Neural cell (in vitro differentiated cells): ENCODE data around the gene GAREM1. TPM values are rescaled to one million over a fixed set of nuclear protein-coding genes. Genes with fewer than 3 reads are reported as not detected.

Source experiments
- H2AFZ ChIP-seq: fragments of 200-600, 300-800 bp; sonication (generic), shearing (Covaris generic); 2 replicates; pipeline ENCODE4 v1.6.0; 2014; ENCODE audit warnings: low read depth, mild to moderate bottlenecking, antibody characterized with exemption, low read length, moderate library complexity
- H3F3A ChIP-seq: fragments of 200-600 bp; shearing (Covaris generic); 2 replicates; pipeline ENCODE4 v1.6.1; 2016; ENCODE audit warnings: mild to moderate bottlenecking, moderate library complexity, mixed read lengths, antibody characterized with exemption, low read length; ENCODE audit not compliant: insufficient read depth, poor library complexity, severe bottlenecking
- H3K27ac ChIP-seq: fragments of 200-600, 300-800 bp; sonication (generic), shearing (Covaris generic); 2 replicates; pipeline ENCODE4 v1.5.1; 2014; ENCODE audit warnings: mild to moderate bottlenecking, low read length, moderate library complexity
- H3K27me3 ChIP-seq: fragments of 300-800, 200-600 bp; sonication (generic), shearing (Covaris generic); 2 replicates; pipeline ENCODE4 v1.6.0; 2014; ENCODE audit warnings: mild to moderate bottlenecking, low read depth, low read length, moderate library complexity; ENCODE audit not compliant: insufficient read depth
- H3K36me3 ChIP-seq: fragments of 300-800, 200-600 bp; sonication (generic), shearing (Covaris generic); 2 replicates; pipeline ENCODE4 v1.5.1; 2014; ENCODE audit warnings: mild to moderate bottlenecking, antibody characterized with exemption, low read length, moderate library complexity; ENCODE audit not compliant: insufficient read depth
- H3K4me2 ChIP-seq: fragments of 300-800, 200-600 bp; sonication (generic), shearing (Covaris generic); 2 replicates; pipeline ENCODE4 v1.6.0; 2014; ENCODE audit warnings: mild to moderate bottlenecking, low read length
- H3K4me3 ChIP-seq: fragments of 300-800, 200-600 bp; sonication (generic), shearing (Covaris generic); 2 replicates; pipeline ENCODE4 v1.5.1; 2014; ENCODE audit warnings: mild to moderate bottlenecking, low read length, moderate library complexity
- H3K79me2 ChIP-seq: fragments of 200-600 bp; shearing (Covaris generic); replicated peaks from 2 replicates; pipeline ENCODE4 v1.6.0; 2014; ENCODE audit warnings: mild to moderate bottlenecking, low read length, moderate library complexity; ENCODE audit not compliant: insufficient read depth
- H3K9ac ChIP-seq: fragments of 300-800, 200-600 bp; sonication (generic), shearing (Covaris generic); 2 replicates; pipeline ENCODE4 v1.6.1; 2016; ENCODE audit warnings: mild to moderate bottlenecking, low read length, mixed read lengths
- H3K9me2 ChIP-seq: fragments of 200-600 bp; shearing (Covaris generic); 2 replicates; pipeline ENCODE4 v1.6.1; 2016; ENCODE audit warnings: mild to moderate bottlenecking, low read length, mixed read lengths; ENCODE audit not compliant: insufficient read depth
- H3K9me3 ChIP-seq: fragments of 200-600, 300-800 bp; sonication (generic), shearing (Covaris generic); 2 replicates; pipeline ENCODE4 v1.6.1; 2016; ENCODE audit warnings: mild to moderate bottlenecking, mixed run types, low read length, moderate library complexity, mixed read lengths
- H4K20me1 ChIP-seq: fragments of 200-600 bp; shearing (Covaris generic); 2 replicates; pipeline ENCODE4 v1.6.1; 2016; ENCODE audit warnings: mild to moderate bottlenecking, mixed run types; ENCODE audit not compliant: insufficient read depth
- CTCF ChIP-seq: fragments of 450-650 bp; IDR thresholded peaks from 2 replicates; pipeline ENCODE4 v1.5.1; 2014; ENCODE audit warnings: antibody characterized with exemption, mild to moderate bottlenecking, moderate library complexity; ENCODE audit not compliant: poor library complexity, severe bottlenecking
- EP300 ChIP-seq: fragments of 450-650 bp; conservative IDR thresholded peaks from 2 replicates; pipeline ENCODE4 v1.6.1; 2014; ENCODE audit warnings: antibody characterized with exemption, mild to moderate bottlenecking, moderate library complexity; ENCODE audit not compliant: poor library complexity, severe bottlenecking
- EZH2 ChIP-seq: fragments of 200-600, 300-800 bp; shearing (Covaris generic), sonication (generic); IDR thresholded peaks from 2 replicates; pipeline ENCODE4 v1.6.1; 2014; ENCODE audit warnings: antibody characterized with exemption, low read length, borderline replicate concordance, mild to moderate bottlenecking; ENCODE audit not compliant: insufficient read depth, poor library complexity, severe bottlenecking
- MXI1 ChIP-seq: fragments of 450-650 bp; conservative IDR thresholded peaks from 2 replicates; pipeline ENCODE4 v1.6.1; 2014; ENCODE audit warnings: antibody characterized with exemption, mild to moderate bottlenecking; ENCODE audit not compliant: poor library complexity, severe bottlenecking
- POLR2AphosphoS5 ChIP-seq: IDR thresholded peaks from 2 replicates; pipeline ENCODE4 v1.6.1; 2012
- RAD21 ChIP-seq: fragments of 450-650 bp; conservative IDR thresholded peaks from 2 replicates; pipeline ENCODE4 v1.6.1; 2014; ENCODE audit warnings: antibody characterized with exemption, mild to moderate bottlenecking, moderate library complexity
- SMC3 ChIP-seq: fragments of 450-650 bp; conservative IDR thresholded peaks from 2 replicates; pipeline ENCODE4 v1.6.1; 2014; ENCODE audit warnings: antibody characterized with exemption, mild to moderate bottlenecking, moderate library complexity; ENCODE audit not compliant: poor library complexity
- TAF1 ChIP-seq: IDR thresholded peaks from 2 replicates; pipeline ENCODE4 v1.6.1; 2012; ENCODE audit warnings: low read depth
- polyA plus RNA-seq: library from polyadenylated mRNA; depleted of rRNA; stranded (reverse); fragments of >200 nt; gene quantifications from 2 replicates; pipeline ENCODE4 v1.2.3, GENCODE V29; 2014
- TF ChIP-seq, protein P1 (sequence below): IDR thresholded peaks from 2 replicates; pipeline ENCODE4 v1.6.1; 2012; ENCODE audit warnings: borderline replicate concordance

GAREM1 gene
- polyA plus RNA-seq, 1 donor from 2014 or later, result 1.3 TPM

- Histone ChIP-seq H3K9ac (no peak overlapping the region), H3K4me2 (no peak overlapping the region), H3K27me3 (no peaks in the 10 kb centered on the region)
Measured at GRCh38 chr18:32349728-32350395, 120.8 kb downstream of the GAREM1 start.

DNA sequence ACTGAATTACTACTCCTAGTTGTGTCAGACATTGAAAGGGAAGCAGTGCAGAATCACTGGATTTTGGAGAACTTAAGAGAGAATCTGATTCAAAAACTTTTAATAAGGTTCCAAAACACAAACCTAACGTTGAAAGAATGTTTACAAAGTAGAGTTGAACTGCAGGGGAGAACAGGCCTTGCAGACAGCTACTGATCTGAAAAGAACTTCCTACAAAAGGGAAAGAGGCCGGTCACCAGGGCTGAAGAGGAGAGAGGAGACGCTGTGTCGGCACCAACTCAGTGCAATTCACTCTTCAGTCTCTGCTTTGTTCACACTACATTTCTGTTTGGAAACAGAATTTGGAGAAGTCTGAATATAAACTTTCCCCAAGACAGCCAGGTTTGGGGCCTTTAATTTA is 124.0 kb downstream of the GAREM1 start:
- Histone ChIP-seq H3K9ac (no peak overlapping the region), H3K27me3 (no peaks in the 10 kb centered on the region), H3K4me3 (no peak overlapping the region), H3K36me3 (no peaks in the 10 kb centered on the region), H3K9me3 (no peaks in the 10 kb centered on the region), H3K79me2 (no peaks in the 10 kb centered on the region), H4K20me1 (no peaks in the 10 kb centered on the region), H3K9me2 (no peaks in the 10 kb centered on the region), H3K4me2 (no peak overlapping the region), H2AFZ (no peak overlapping the region), H3F3A (no peaks in the 10 kb centered on the region), H3K27ac (no peak overlapping the region)
- TF ChIP-seq RAD21 (no peak), TAF1 (no peak), SMC3 (no peak), EZH2 (no peak), POLR2AphosphoS5 (no peak), MXI1 (no peak), CTCF (no peak)
- TF ChIP-seq, protein P1, sequence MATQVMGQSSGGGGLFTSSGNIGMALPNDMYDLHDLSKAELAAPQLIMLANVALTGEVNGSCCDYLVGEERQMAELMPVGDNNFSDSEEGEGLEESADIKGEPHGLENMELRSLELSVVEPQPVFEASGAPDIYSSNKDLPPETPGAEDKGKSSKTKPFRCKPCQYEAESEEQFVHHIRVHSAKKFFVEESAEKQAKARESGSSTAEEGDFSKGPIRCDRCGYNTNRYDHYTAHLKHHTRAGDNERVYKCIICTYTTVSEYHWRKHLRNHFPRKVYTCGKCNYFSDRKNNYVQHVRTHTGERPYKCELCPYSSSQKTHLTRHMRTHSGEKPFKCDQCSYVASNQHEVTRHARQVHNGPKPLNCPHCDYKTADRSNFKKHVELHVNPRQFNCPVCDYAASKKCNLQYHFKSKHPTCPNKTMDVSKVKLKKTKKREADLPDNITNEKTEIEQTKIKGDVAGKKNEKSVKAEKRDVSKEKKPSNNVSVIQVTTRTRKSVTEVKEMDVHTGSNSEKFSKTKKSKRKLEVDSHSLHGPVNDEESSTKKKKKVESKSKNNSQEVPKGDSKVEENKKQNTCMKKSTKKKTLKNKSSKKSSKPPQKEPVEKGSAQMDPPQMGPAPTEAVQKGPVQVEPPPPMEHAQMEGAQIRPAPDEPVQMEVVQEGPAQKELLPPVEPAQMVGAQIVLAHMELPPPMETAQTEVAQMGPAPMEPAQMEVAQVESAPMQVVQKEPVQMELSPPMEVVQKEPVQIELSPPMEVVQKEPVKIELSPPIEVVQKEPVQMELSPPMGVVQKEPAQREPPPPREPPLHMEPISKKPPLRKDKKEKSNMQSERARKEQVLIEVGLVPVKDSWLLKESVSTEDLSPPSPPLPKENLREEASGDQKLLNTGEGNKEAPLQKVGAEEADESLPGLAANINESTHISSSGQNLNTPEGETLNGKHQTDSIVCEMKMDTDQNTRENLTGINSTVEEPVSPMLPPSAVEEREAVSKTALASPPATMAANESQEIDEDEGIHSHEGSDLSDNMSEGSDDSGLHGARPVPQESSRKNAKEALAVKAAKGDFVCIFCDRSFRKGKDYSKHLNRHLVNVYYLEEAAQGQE, result no peak

More at GRCh38 chr18:32349728-32350395, 120.8 kb downstream of the GAREM1 start:
- Histone ChIP-seq H3K4me3 (no peak overlapping the region), H4K20me1 (no peaks in the 10 kb centered on the region), H3K9me3 (no peaks in the 10 kb centered on the region), H3K79me2 (no peaks in the 10 kb centered on the region), H3K36me3 (no peaks in the 10 kb centered on the region), H3K27ac (no peak overlapping the region), H3K9me2 (no peaks in the 10 kb centered on the region), H3F3A (no peaks in the 10 kb centered on the region), H2AFZ (no peak overlapping the region)
- no peak for TF ChIP-seq POLR2AphosphoS5
- no peak for TF ChIP-seq EZH2
- TF ChIP-seq TAF1, result no peak
- no peak for TF ChIP-seq RAD21
- TF ChIP-seq, protein P1, result no peak
- TF ChIP-seq CTCF, result no peak
- TF ChIP-seq EP300, result no peak
- TF ChIP-seq MXI1, result no peak
- no peak for TF ChIP-seq SMC3
